Right cardiac atrium (tissue), 5 donors: ENCODE data around the gene PCDHGC5. TPM values are rescaled to one million over a fixed set of nuclear protein-coding genes. Genes with fewer than 3 reads are reported as not detected.

Source experiments
- ATAC-seq, 2 donors: fragments of 200-7000 bp; cut with Tn5 transposase; one replicate each; pipeline versions ENCODE4 v1.8.0 to v1.9.1; 2020; ENCODE audit warnings: moderate library complexity in 2 of 2, mild to moderate bottlenecking in 1 of 2
- DNase-seq, 3 donors: peaks; one replicate each; pipeline ENCODE4 v3.0.0-alpha.2; 2020
- H3K27ac ChIP-seq: one replicate; pipeline ENCODE4 v1.5.1; 2013; ENCODE audit warnings: mild to moderate bottlenecking, low read length, control low read depth, moderate library complexity
- H3K27me3 ChIP-seq: one replicate; pipeline ENCODE4 v1.6.1; 2013; ENCODE audit not compliant: control insufficient read depth, insufficient read depth
- H3K4me1 ChIP-seq: one replicate; pipeline ENCODE4 v1.6.1; 2013; ENCODE audit warnings: low read length; ENCODE audit not compliant: control insufficient read depth, insufficient read depth
- H3K4me3 ChIP-seq: one replicate; pipeline ENCODE4 v1.5.1; 2013; ENCODE audit warnings: low read length, control low read depth
- H3K9me3 ChIP-seq: one replicate; pipeline ENCODE4 v1.6.1; 2013; ENCODE audit warnings: low read length; ENCODE audit not compliant: control insufficient read depth
- WGBS: extraction: QIAGEN DNeasy Blood & Tissue Kit; methylation state at CpG from one replicate; pipeline ENCODE4 v1.1.7; 2013; 5-methylcytosine and 5-hydroxymethylcytosine counted together
- intact Hi-C, 4 donors: fragments of 100-400 bp; cut with DNase I; formaldehyde crosslinking; loops; one replicate each; pipeline versions ENCODE4 v1.11.0 to v1.14.0; 2022 to 2023
- long read RNA-seq, 4 donors: library from polyadenylated mRNA; unstranded; transcript quantifications; one replicate each; pipeline ENCODE4 v2.0.0, GENCODE V29; 2020 to 2021
- polyA plus RNA-seq: library from polyadenylated mRNA; stranded (reverse); fragments of 200-250 nt; gene quantifications from one replicate; pipeline ENCODE4 v1.2.3, GENCODE V29; 2013
- total RNA-seq, 4 donors: library from RNA; stranded (reverse); fragmentation: NEBNext Ultra II Directional; extraction: Animal tissue kit (Norgen Biotek cat#: 25700); gene quantifications; one replicate each; pipeline ENCODE4 v1.2.1, GENCODE V29; 2021
- donor health status: healthy with polysubstance abuse.
- donor health status: DM: no; HTN: yes; CAD: no.
- donor health status: DM: no; HTN: no; CAD: no.
- donor health status: DM: no; HTN: yes; CAD: no; lungs with severe emphysema.
- donor health status: DM: yes; HTN: yes; CAD: no.

Gene PCDHGC5
- total RNA-seq (1 to 10 TPM; 1.4 to 2.3 (median 1.9) TPM), polyA plus RNA-seq (1.4 TPM)
- long read RNA-seq, donor 1: 0 reads
- long read RNA-seq, donor 2: 0 reads
- long read RNA-seq, donor 3: 0 reads
- long read RNA-seq, donor 4, partial matches to known transcripts: 3 of 3 reads
- long read RNA-seq, donor 4, other reads (novel, unspliced or antisense): 0 of 3 reads

DNA sequence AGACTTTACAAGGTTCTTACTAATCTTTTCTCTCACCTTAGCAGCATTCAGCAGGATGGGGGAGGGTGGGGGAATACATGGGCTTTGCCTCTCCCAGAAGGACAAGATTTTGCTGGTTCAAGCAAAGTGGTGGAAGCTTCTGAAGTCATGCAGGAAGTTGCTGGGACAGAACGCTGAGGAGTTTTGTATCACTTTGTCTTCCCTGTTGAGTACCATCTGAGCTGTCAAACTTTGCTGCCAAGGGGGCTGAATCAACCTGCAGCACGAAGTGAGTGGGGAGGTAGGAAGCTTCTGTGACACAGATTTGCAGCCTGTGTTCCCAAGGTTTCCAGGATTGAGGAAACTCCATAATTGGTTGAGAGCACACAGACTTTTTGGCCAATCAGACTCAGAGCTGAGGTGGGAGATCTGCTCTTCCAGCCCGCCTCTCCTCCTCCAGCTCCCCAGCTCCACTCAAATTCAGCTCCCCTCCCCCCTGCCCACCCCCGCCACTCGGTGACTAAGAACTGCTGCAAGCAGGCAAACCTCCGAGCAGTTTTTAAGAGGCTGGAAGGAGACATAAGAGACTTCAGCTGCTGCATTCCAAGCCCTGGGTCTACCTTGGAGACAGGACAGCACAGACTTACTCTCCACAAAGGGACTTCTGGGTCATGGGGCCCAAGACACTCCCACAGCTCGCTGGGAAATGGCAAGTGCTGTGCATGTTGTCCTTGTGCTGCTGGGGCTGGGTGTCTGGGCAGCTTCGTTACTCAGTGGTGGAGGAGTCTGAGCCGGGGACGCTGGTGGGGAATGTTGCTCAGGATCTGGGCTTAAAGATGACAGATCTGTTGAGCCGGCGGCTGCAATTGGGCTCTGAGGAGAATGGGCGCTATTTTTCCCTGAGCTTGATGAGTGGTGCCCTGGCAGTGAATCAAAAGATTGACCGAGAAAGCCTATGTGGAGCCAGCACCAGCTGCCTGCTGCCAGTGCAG, at the start of gene PCDHGC5:
TSS of gene PCDHGC5 (plus strand) at position 491 of the 971 bp plus-strand sequence. CDS start at position 651, 160 bp downstream.
- Histone ChIP-seq H3K4me1 (peaks cover 5% of the 10 kb centered on the region), H3K9me3 (no peaks in the 10 kb centered on the region), H3K4me3 (no peak within 1 kb of the TSS), H3K27me3 (no peaks in the 10 kb centered on the region), H3K27ac (no peak within 1 kb of the TSS)
- 65% methylated on average over 14 of the region's 14 CpGs for WGBS
- ATAC-seq (no peak), DNase-seq (no peak)
- intact Hi-C loops: no loop called here

DNA sequence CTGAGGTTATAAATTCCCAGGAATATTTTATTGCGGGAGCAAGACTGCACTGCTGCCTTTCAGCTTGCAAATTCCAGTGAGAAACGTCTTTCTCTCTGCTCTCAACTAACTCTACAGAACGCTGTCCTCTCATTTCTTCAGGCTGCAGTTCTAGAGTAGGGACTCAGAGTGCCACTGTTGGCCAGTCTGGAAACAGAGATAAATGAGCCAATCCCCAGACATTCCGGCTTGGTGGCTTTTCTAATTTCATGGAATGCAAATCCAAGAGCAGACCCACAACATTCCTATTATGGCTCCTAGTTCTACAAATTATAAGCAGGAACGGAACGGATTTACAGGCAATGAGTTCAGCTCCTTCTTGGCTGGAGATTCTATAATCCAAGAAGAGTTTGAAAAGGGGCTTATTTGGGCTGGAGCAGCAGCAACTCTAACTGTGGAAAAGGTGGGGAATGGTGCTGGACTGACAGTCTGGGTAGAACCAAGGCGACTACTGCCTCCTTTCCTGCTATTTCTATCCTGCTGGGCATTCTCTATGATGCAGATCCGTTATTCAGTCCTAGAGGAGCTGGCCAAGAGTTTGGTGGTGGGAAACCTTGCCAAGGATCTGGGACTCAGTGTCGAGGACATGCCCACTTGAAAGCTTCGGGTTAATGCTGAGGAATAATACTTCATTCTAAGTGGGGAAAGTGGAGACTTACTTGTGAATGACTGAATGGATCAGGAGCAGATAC, 49.3 kb upstream of the PCDHGC5 start:
- H3K4me1 ChIP-seq: no peaks in the 10 kb centered on the region
- WGBS: 66% methylated on average over 10 of the region's 10 CpGs
- H3K9me3 ChIP-seq: no peaks in the 10 kb centered on the region
- no peak for ATAC-seq
- DNase-seq: no peak
- no peaks in the 10 kb centered on the region for H3K27me3 ChIP-seq
- intact Hi-C loops: no loop called here
- H3K27ac ChIP-seq: no peak overlapping the region
- H3K4me3 ChIP-seq: no peak overlapping the region

DNA sequence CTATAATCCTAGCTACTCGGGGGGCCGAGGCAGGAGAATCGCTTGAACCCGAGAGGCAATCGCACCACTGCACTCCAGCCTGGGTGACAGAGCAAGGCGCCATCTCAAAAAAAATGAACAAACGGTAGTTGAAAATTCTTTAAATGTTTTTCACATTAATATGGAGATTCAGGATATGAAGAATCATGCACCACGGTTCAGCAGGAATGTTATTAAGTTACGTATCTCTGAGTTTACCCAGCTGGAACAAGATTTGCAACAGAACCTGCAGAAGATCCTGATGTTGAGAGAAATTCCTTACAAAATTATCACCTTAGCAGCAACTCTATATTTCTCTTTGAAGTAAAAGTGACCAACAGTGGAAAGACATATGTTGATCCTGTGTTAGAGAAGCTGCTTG, 48.5 kb upstream of the PCDHGC5 start:
- no peaks in the 10 kb centered on the region for H3K9me3 ChIP-seq
- 93% methylated on average over 9 of the region's 9 CpGs for WGBS
- no peak for ATAC-seq

DNA sequence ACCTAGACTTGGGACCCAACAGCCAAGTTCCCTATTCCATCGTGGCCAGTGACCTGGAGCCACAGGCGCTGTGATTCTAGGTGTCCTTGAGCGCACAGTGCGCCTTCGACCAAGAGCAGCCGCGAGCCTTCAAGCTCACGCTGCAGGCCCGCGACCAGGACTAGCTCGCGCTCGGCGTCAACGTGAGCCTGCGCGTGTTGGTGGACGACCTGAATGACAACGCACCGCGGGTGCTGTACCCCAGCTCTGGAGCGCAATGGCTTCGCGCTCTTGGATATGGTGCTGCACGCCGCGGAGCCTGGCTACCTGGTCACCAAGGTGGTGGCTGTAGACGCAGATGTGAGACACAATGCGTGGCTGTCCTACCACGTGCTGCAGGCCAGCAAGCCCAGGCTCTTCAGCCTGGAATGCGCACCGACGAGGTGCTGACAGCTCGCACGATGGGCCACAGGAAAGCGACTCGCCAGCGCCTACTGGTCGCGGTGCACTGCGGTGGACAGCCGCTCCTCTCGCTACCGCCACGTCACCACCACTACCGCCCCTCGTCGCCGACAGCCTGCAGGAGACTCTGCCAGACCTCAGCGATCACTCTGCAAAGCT, 47.2 kb upstream of the PCDHGC5 start:
- no peaks in the 10 kb centered on the region for H3K9me3 ChIP-seq
- peak; percentile 67 to 70 for ATAC-seq
- H3K4me3 ChIP-seq: no peak overlapping the region
- DNase-seq: peak; percentile 39 to 73 (median 63)
- intact Hi-C loops: no loop called here
- H3K4me1 ChIP-seq: no peaks in the 10 kb centered on the region
- H3K27ac ChIP-seq: no peak overlapping the region
- H3K27me3 ChIP-seq: no peaks in the 10 kb centered on the region
- 45% methylated on average over 50 of the region's 50 CpGs for WGBS

More for the DNA sequence above, 48.5 kb upstream of the PCDHGC5 start:
- no peak for DNase-seq
- intact Hi-C loops: no loop called here
- Histone ChIP-seq H3K4me3 (no peak overlapping the region), H3K27me3 (no peaks in the 10 kb centered on the region), H3K4me1 (no peaks in the 10 kb centered on the region), H3K27ac (no peak overlapping the region)

DNA sequence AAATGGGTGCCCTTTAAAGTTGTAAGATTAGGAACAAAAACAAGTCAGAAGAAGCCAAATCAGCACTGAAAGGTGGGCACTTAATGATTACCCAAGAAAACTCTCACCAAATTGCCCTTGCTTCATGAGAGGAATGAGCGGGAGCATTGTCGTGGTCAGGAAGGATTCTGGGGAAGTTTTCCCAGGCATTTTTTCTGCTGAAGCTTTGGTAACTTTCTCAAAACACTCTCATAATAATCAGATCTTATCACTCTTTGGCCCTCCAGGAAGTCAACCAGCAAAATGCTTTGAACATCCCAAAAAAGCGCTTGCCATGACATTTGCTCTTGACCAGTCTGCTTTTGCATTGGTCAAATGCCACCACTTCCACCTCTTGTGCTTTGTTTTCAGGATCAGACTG, 23.5 kb upstream of the PCDHGC5 start:
- ATAC-seq: no peak
- Histone ChIP-seq H3K9me3 (no peaks in the 10 kb centered on the region), H3K4me3 (no peak overlapping the region), H3K4me1 (no peaks in the 10 kb centered on the region), H3K27ac (no peak overlapping the region), H3K27me3 (no peaks in the 10 kb centered on the region)
- 94% methylated on average over 3 of the region's 3 CpGs for WGBS
- DNase-seq: no peak
- intact Hi-C loops: no loop called here

DNA sequence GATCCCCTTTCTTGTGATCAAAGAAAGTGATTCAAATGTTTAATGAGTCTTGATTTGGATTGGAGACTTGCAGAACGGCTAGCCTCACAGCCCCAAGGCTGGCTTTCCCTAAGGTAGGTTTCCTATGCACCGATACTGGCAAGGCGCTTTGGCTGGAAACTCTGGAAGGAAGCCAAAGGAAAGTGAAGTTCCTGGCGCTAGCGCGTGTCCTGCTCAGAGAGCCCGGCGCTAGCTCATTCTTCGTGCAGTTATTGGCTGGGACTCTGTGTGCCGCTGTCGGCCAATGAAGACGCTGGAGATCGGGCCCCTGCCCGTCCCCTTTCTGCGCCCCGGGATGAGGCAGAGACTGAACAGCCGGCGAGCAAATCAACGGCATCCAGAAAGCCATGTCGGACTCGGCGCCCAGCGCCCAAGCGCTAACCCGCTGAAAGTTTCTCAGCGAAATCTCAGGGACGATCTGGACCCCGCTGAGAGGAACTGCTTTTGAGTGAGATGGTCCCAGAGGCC, 13.2 kb upstream of the PCDHGC5 start, which contains the start of gene PCDHGC3:
TSS of gene PCDHGC3 (plus strand) at position 342 of the 507 bp plus-strand sequence. CDS start at position 493, 151 bp downstream.
- Histone ChIP-seq H3K9me3 (no peaks in the 10 kb centered on the region), H3K4me3 (peak within 1 kb of the TSS; percentile 72), H3K27ac (peak within 1 kb of the TSS; percentile 90), H3K27me3 (no peaks in the 10 kb centered on the region), H3K4me1 (peaks cover 9% of the 10 kb centered on the region)
- whole genome bisulfite sequencing: under 1% methylated on average over 28 of the region's 28 CpGs
- peak; percentile 94 to 97 (median 96) for DNase-seq
- peak; percentile 99 to 100 for ATAC-seq
- intact Hi-C loops: loop anchor here (2.0 to 10.0 kb wide), 3 partner anchors 47 to 49 kb away; no protein-coding TSS in a partner anchor

DNA sequence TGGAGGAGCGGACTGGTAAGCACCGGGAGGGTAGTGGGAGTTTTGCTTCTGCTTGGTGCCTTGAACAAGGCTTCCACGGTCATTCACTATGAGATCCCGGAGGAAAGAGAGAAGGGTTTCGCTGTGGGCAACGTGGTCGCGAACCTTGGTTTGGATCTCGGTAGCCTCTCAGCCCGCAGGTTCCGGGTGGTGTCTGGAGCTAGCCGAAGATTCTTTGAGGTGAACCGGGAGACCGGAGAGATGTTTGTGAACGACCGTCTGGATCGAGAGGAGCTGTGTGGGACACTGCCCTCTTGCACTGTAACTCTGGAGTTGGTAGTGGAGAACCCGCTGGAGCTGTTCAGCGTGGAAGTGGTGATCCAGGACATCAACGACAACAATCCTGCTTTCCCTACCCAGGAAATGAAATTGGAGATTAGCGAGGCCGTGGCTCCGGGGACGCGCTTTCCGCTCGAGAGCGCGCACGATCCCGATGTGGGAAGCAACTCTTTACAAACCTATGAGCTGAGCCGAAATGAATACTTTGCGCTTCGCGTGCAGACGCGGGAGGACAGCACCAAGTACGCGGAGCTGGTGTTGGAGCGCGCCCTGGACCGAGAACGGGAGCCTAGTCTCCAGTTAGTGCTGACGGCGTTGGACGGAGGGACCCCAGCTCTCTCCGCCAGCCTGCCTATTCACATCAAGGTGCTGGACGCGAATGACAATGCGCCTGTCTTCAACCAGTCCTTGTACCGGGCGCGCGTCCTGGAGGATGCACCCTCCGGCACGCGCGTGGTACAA, 12.6 kb upstream of the PCDHGC5 start:
- ATAC-seq: peak; percentile 65 to 76
- intact Hi-C loops: loop anchor here (2.0 to 10.0 kb wide), 3 partner anchors 46 to 48 kb away; no protein-coding TSS in a partner anchor
- H3K27ac ChIP-seq: peak overlapping the region; percentile 90
- H3K4me3 ChIP-seq: peak overlapping the region; percentile 72
- H3K9me3 ChIP-seq: no peaks in the 10 kb centered on the region
- no peaks in the 10 kb centered on the region for H3K27me3 ChIP-seq
- WGBS: under 1% methylated on average over 58 of the region's 58 CpGs
- DNase-seq: peak; percentile 69 to 90 (median 88)
- peaks cover 9% of the 10 kb centered on the region for H3K4me1 ChIP-seq

DNA sequence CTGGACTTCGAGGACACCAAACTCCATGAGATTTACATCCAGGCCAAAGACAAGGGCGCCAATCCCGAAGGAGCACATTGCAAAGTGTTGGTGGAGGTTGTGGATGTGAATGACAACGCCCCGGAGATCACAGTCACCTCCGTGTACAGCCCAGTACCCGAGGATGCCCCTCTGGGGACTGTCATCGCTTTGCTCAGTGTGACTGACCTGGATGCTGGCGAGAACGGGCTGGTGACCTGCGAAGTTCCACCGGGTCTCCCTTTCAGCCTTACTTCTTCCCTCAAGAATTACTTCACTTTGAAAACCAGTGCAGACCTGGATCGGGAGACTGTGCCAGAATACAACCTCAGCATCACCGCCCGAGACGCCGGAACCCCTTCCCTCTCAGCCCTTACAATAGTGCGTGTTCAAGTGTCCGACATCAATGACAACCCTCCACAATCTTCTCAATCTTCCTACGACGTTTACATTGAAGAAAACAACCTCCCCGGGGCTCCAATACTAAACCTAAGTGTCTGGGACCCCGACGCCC, 11.8 kb upstream of the PCDHGC5 start:
- H3K27me3 ChIP-seq: no peaks in the 10 kb centered on the region
- peaks cover 9% of the 10 kb centered on the region for H3K4me1 ChIP-seq
- ATAC-seq (no peak), DNase-seq (no peak)
- intact Hi-C loops: loop anchor here (2.0 to 10.0 kb wide), 3 partner anchors 45 to 48 kb away; no protein-coding TSS in a partner anchor
- H3K27ac ChIP-seq: no peak overlapping the region
- no peaks in the 10 kb centered on the region for H3K9me3 ChIP-seq
- 22% methylated on average over 24 of the region's 24 CpGs for WGBS
- H3K4me3 ChIP-seq: peak overlapping the region; percentile 72

DNA sequence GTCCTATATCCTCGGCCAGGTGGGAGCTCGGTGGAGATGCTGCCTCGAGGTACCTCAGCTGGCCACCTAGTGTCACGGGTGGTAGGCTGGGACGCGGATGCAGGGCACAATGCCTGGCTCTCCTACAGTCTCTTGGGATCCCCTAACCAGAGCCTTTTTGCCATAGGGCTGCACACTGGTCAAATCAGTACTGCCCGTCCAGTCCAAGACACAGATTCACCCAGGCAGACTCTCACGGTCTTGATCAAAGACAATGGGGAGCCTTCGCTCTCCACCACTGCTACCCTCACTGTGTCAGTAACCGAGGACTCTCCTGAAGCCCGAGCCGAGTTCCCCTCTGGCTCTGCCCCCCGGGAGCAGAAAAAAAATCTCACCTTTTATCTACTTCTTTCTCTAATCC, 11.1 kb upstream of the PCDHGC5 start:
- ATAC-seq: no peak
- no peaks in the 10 kb centered on the region for H3K9me3 ChIP-seq
- H3K27ac ChIP-seq: no peak overlapping the region
- intact Hi-C loops: loop anchor here (2.0 to 10.0 kb wide), 3 partner anchors 44 to 47 kb away; no protein-coding TSS in a partner anchor
- H3K4me3 ChIP-seq: peak overlapping the region; percentile 42
- peaks cover 9% of the 10 kb centered on the region for H3K4me1 ChIP-seq
- DNase-seq: no peak
- 51% methylated on average over 13 of the region's 13 CpGs for WGBS
- no peaks in the 10 kb centered on the region for H3K27me3 ChIP-seq
